Osteoblast (primary cell): Measurements from ENCODE around the gene CALHM6. TPM values are rescaled to one million over a fixed set of nuclear protein-coding genes. Genes with fewer than 3 reads are reported as not detected.

Source experiments
- DNase-seq: peaks from one replicate; pipeline ENCODE4 v3.0.0; 2011; ENCODE audit warnings: low spot score, mixed read lengths; ENCODE audit not compliant: insufficient read length; ENCODE audit errors: missing footprints
- H2AFZ ChIP-seq: 2 replicates; pipeline ENCODE4 v1.6.0; 2011; ENCODE audit warnings: mild to moderate bottlenecking, low read length
- H3K27ac ChIP-seq: 2 replicates; pipeline ENCODE4 v1.5.1; 2011; ENCODE audit warnings: mild to moderate bottlenecking, low read depth, low read length, moderate library complexity
- H3K27me3 ChIP-seq: 2 replicates; pipeline ENCODE4 v1.6.0; 2012; ENCODE audit warnings: mild to moderate bottlenecking, control low read depth, inconsistent platforms, low read length, moderate library complexity; ENCODE audit not compliant: insufficient read depth
- H3K36me3 ChIP-seq: 2 replicates; pipeline ENCODE4 v1.5.1; 2011; ENCODE audit warnings: mild to moderate bottlenecking, low read length, control low read depth, moderate library complexity; ENCODE audit not compliant: insufficient read depth
- H3K4me1 ChIP-seq: 2 replicates; pipeline ENCODE4 v1.5.1; 2011; ENCODE audit warnings: mild to moderate bottlenecking, low read length, control low read depth, moderate library complexity; ENCODE audit not compliant: insufficient read depth
- H3K4me2 ChIP-seq: 2 replicates; pipeline ENCODE4 v1.6.0; 2011; ENCODE audit warnings: mild to moderate bottlenecking, low read length; ENCODE audit not compliant: insufficient read depth
- H3K4me3 ChIP-seq: fragments of 200-600 bp; sonication (generic); 3 replicates; pipeline ENCODE4 v1.5.1; 2012; ENCODE audit warnings: mild to moderate bottlenecking, low read length, inconsistent platforms; ENCODE audit not compliant: insufficient read depth
- H3K79me2 ChIP-seq: 2 replicates; pipeline ENCODE4 v1.6.0; 2012; ENCODE audit warnings: mild to moderate bottlenecking, low read length, control low read depth, inconsistent platforms; ENCODE audit not compliant: insufficient read depth
- H3K9me3 ChIP-seq: 2 replicates; pipeline ENCODE4 v1.5.1; 2011; ENCODE audit warnings: low read depth, low read length, control low read depth
- H4K20me1 ChIP-seq: 2 replicates; pipeline ENCODE4 v1.6.0; 2012; ENCODE audit warnings: mild to moderate bottlenecking, low read length, control low read depth; ENCODE audit not compliant: insufficient read depth
- total RNA-seq: library from RNA; depleted of rRNA; stranded (reverse); fragments of >200 nt; gene quantifications from 2 replicates; pipeline ENCODE4 v1.2.3, GENCODE V29; 2012
- TF ChIP-seq, protein P1 (sequence below): IDR thresholded peaks from 2 replicates; pipeline ENCODE4 v1.5.1; 2011; ENCODE audit warnings: mild to moderate bottlenecking, low read depth, low read length, moderate library complexity; ENCODE audit errors: extremely low read depth

CALHM6 gene
- total RNA-seq, 1 donor = 0.72 TPM

GRCh38 chr6:116482780-116483179, 21.6 kb downstream of the CALHM6 start:
- DNase-seq = no peak
- Histone ChIP-seq H2AFZ (no peak overlapping the region), H4K20me1 (no peaks in the 10 kb centered on the region), H3K4me1 (peaks cover 3% of the 10 kb centered on the region), H3K4me2 (no peak overlapping the region), H3K4me3 (no peak overlapping the region), H3K9me3 (no peaks in the 10 kb centered on the region), H3K27me3 (no peaks in the 10 kb centered on the region), H3K79me2 (no peaks in the 10 kb centered on the region), H3K36me3 (no peaks in the 10 kb centered on the region), H3K27ac (no peak overlapping the region)
- TF ChIP-seq, protein P1, sequence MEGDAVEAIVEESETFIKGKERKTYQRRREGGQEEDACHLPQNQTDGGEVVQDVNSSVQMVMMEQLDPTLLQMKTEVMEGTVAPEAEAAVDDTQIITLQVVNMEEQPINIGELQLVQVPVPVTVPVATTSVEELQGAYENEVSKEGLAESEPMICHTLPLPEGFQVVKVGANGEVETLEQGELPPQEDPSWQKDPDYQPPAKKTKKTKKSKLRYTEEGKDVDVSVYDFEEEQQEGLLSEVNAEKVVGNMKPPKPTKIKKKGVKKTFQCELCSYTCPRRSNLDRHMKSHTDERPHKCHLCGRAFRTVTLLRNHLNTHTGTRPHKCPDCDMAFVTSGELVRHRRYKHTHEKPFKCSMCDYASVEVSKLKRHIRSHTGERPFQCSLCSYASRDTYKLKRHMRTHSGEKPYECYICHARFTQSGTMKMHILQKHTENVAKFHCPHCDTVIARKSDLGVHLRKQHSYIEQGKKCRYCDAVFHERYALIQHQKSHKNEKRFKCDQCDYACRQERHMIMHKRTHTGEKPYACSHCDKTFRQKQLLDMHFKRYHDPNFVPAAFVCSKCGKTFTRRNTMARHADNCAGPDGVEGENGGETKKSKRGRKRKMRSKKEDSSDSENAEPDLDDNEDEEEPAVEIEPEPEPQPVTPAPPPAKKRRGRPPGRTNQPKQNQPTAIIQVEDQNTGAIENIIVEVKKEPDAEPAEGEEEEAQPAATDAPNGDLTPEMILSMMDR = no peak

GRCh38 chr6:116483616-116484015, 22.4 kb downstream of the CALHM6 start:
- Histone ChIP-seq H3K36me3 (no peaks in the 10 kb centered on the region), H4K20me1 (no peaks in the 10 kb centered on the region), H3K4me3 (no peak overlapping the region), H2AFZ (no peak overlapping the region), H3K79me2 (no peaks in the 10 kb centered on the region), H3K9me3 (no peaks in the 10 kb centered on the region), H3K4me1 (peaks cover 3% of the 10 kb centered on the region), H3K27ac (no peak overlapping the region), H3K4me2 (no peak overlapping the region), H3K27me3 (no peaks in the 10 kb centered on the region)
- DNase-seq = no peak
- TF ChIP-seq, protein P1 = no peak

DNA sequence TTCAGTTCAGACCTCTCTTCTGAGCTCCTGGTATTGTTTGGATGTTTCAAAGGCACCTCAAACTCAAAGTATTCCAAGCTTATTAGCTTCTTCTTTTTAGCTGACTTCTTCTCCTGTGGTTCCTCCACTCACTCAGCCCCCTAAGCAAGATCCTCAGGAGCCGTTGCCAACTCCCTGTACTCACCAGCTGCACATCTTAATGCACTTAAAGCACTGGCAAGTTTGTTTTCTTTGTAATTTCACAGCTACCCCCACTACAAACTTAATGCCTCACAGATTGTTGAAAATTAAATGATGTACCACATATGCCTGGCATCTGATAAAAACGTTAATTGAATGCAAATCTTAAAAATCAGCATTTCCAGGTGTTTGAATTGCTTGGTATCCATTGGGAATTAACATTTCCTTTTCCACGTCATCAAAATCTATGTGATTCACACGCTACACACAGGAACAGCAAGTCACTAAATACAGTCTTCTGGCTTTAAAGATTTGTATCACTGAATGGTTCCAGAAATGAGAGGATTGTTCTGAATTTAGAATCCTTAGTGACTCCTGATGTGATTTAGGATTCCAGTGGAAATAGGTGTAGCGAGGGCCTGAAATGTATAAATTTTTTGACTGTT, 24.5 kb downstream of the CALHM6 start:
- no peaks in the 10 kb centered on the region for H4K20me1 ChIP-seq
- H3K27me3 ChIP-seq = no peaks in the 10 kb centered on the region
- no peak overlapping the region for H3K4me3 ChIP-seq
- TF ChIP-seq, protein P1 = no peak
- no peaks in the 10 kb centered on the region for H3K36me3 ChIP-seq
- H3K4me1 ChIP-seq = peaks cover 3% of the 10 kb centered on the region
- no peaks in the 10 kb centered on the region for H3K79me2 ChIP-seq
- DNase-seq = no peak
- H2AFZ ChIP-seq = peak overlapping the region; percentile 52
- H3K27ac ChIP-seq = no peak overlapping the region
- no peak overlapping the region for H3K4me2 ChIP-seq
- no peaks in the 10 kb centered on the region for H3K9me3 ChIP-seq

GRCh38 chr6:116491610-116492330, 30.6 kb downstream of the CALHM6 start:
- Histone ChIP-seq H3K4me2 (no peak overlapping the region), H3K36me3 (no peaks in the 10 kb centered on the region), H2AFZ (no peak overlapping the region), H3K27ac (no peak overlapping the region), H3K9me3 (no peaks in the 10 kb centered on the region), H4K20me1 (no peaks in the 10 kb centered on the region), H3K79me2 (no peaks in the 10 kb centered on the region), H3K4me3 (no peak overlapping the region), H3K4me1 (no peaks in the 10 kb centered on the region), H3K27me3 (no peaks in the 10 kb centered on the region)
- TF ChIP-seq, protein P1 = no peak
- no peak for DNase-seq
